ENCODE data around the gene PRR19. TPM values are rescaled to one million over a fixed set of nuclear protein-coding genes. Genes with fewer than 3 reads are reported as not detected.
"Not testable (repeated sequence)": the region's sequence is repeated elsewhere in the genome, so short reads cannot be mapped to it uniquely, and the experiment has no call there.

Gene PRR19
- total RNA-seq, 2 experiments from 2014 or later: 0.40 to 1.4 TPM

GRCh38 chr19:42261763-42262162 is 40.2 kb upstream of the PRR19 start:
- TF ChIP-seq EZH2phosphoT487 (IDR thresholded peaks at IDR 0.05; ENCODE audit: borderline replicate concordance, low read depth, low read length): no peak
- TF ChIP-seq CTCF (conservative IDR thresholded peaks at IDR 0.05; ENCODE audit: low read length): no peak
- ChIA-PET POLR2A (no interaction called here), CTCF (ENCODE audit: unreplicated experiment) (no interaction called here)
- DNase-seq (ENCODE audit: low spot score): no peak
- Histone ChIP-seq H3K9me3 (ENCODE audit: low read length) (no peaks in the 10 kb centered on the region), H3K79me2 (ENCODE audit: insufficient read depth, low read depth, low read length) (no peaks in the 10 kb centered on the region), H2AFZ (ENCODE audit: low read length) (no peak overlapping the region), H3K4me3 (ENCODE audit: low read depth, low read length, poor library complexity, severe bottlenecking) (no peak overlapping the region), H3K36me3 (ENCODE audit: insufficient read depth, low read length) (no peaks in the 10 kb centered on the region), H3K27ac (ENCODE audit: low read depth, low read length, poor library complexity, severe bottlenecking) (no peak overlapping the region), H3K9me2 (ENCODE audit: insufficient read depth, low read length) (no peaks in the 10 kb centered on the region), H4K20me1 (ENCODE audit: insufficient read depth, low read length) (no peaks in the 10 kb centered on the region), H3K4me1 (ENCODE audit: insufficient read depth, low read length, poor library complexity, severe bottlenecking) (no peaks in the 10 kb centered on the region), H3K4me2 (ENCODE audit: low read length) (no peak overlapping the region)
- intact Hi-C loops (cut with micrococcal nuclease; ENCODE audit: unreplicated experiment): no loop called here
- no TSS peak for BruUV-seq (replicated peaks)

- H3K9me3 ChIP-seq (ENCODE audit: low read length); BruUV-seq (replicated peaks); H3K27ac ChIP-seq (ENCODE audit: low read depth, low read length, poor library complexity, severe bottlenecking); H4K20me1 ChIP-seq (ENCODE audit: insufficient read depth, low read length); POLR2A ChIA-PET; H3K4me2 ChIP-seq (ENCODE audit: low read length); H3K4me3 ChIP-seq (ENCODE audit: low read depth, low read length, poor library complexity, severe bottlenecking); H3K36me3 ChIP-seq (ENCODE audit: insufficient read depth, low read length); H3K9me2 ChIP-seq (ENCODE audit: insufficient read depth, low read length); intact Hi-C loops (cut with micrococcal nuclease; ENCODE audit: unreplicated experiment); CTCF ChIA-PET (ENCODE audit: unreplicated experiment); DNase-seq (ENCODE audit: low spot score); H2AFZ ChIP-seq (ENCODE audit: low read length); H3K79me2 ChIP-seq (ENCODE audit: insufficient read depth, low read depth, low read length): not testable (repeated sequence)
- peaks cover 25% of the 10 kb centered on the region for H3K4me1 ChIP-seq (ENCODE audit: insufficient read depth, low read length, poor library complexity, severe bottlenecking)
These were observed 35.8 kb upstream of the PRR19 start for GRCh38 chr19:42266105-42266504.

GRCh38 chr19:42266928-42267603 is 34.9 kb upstream of the PRR19 start:
- intact Hi-C loops (cut with micrococcal nuclease; ENCODE audit: unreplicated experiment); BruUV-seq (replicated peaks); H3K36me3 ChIP-seq (ENCODE audit: insufficient read depth, low read length); H3K27ac ChIP-seq (ENCODE audit: low read depth, low read length, poor library complexity, severe bottlenecking); POLR2A ChIA-PET; H2AFZ ChIP-seq (ENCODE audit: low read length); H3K9me2 ChIP-seq (ENCODE audit: insufficient read depth, low read length); CTCF ChIA-PET (ENCODE audit: unreplicated experiment); H3K79me2 ChIP-seq (ENCODE audit: insufficient read depth, low read depth, low read length); H4K20me1 ChIP-seq (ENCODE audit: insufficient read depth, low read length); DNase-seq (ENCODE audit: low spot score); H3K9me3 ChIP-seq (ENCODE audit: low read length): not testable (repeated sequence)
- Histone ChIP-seq H3K4me3 (ENCODE audit: low read depth, low read length, poor library complexity, severe bottlenecking) (peak overlapping the region; percentile 73), H3K4me1 (ENCODE audit: insufficient read depth, low read length, poor library complexity, severe bottlenecking) (peaks cover 32% of the 10 kb centered on the region), H3K4me2 (ENCODE audit: low read length) (peak overlapping the region; percentile 91)
